Measurements from ENCODE around the gene TRIM33.

DNA sequence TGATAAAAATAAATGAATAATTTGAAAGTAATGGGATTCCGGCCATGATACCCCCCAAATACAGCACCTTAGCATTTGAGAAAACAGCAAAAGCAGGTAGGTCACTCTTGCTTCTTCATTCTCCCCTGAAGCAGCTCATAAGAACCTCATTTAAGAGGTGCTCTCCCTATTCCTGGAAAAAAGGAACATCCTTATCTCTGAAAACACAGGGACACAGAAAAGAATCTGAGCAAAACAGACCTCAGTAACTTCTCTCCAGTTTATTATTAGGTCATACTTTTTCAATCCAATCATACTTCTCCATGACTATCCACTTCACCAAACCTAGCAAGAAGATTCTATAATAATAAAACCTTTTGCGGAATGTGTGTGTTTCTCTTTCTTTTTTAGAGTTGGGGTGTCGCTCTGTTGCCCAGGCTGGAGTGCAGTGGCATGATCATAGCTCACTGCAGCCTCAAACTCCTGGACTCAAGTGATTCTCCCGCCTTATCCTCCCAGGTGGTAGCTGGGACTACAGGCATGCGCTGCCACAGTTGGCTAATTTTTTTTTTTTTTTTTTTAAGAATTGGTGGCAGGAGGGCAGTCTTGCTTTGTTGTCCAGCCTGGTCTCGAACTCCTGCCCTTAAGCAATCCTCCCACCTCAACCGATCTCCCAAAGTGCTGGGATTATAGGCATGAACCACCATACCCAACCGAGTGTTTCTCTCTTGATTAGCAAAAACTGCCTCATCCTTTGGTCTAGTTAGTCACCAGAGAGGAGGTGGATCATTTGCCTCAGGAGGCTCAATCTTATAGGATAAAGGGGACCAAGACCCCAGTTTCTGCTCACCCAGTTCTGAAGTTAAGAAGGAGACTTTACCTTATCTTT lies 10.6 kb upstream of the TRIM33 start:
- TF ChIP-seq CTCF (IDR thresholded peaks at IDR 0.05) (no peak), EZH2 (IDR thresholded peaks at IDR 0.05) (no peak), EZH2phosphoT487 (IDR thresholded peaks at IDR 0.05) (no peak)

Measured in neural progenitor cell (in vitro differentiated cells).